Panc1 (cell line): ENCODE measurements around the gene MAPKAP1. TPM values are rescaled to one million over a fixed set of nuclear protein-coding genes. Genes with fewer than 3 reads are reported as not detected.

ENCODE experiments used
- ATAC-seq: fragments of 200-7000 bp; cut with Tn5 transposase; 2 replicates; pipeline ENCODE4 v1.9.1; 2020; ENCODE audit warnings: mild to moderate bottlenecking, moderate library complexity
- BruUV-seq: library from RNA; stranded (reverse); fragments of 400-500 nt; replicated peaks from 2 replicates; lab custom pipeline; 2021; lab: Mats Ljungman, UMichigan
- CTCF ChIA-PET: fragments of 300-600 bp; sonication (Branson Sonifier 250); formaldehyde crosslinking; loops from one replicate; lab custom pipeline; 2022; ENCODE audit warnings: antibody characterized with exemption; lab: Charles Lee
- POLR2A ChIA-PET: fragments of 300-600 bp; sonication (Branson Sonifier 250); formaldehyde crosslinking; loops from one replicate; lab custom pipeline; 2022; ENCODE audit warnings: antibody characterized with exemption; lab: Charles Lee
- DNase-seq: peaks from one replicate; pipeline ENCODE4 v3.0.0-alpha.2; 2010; ENCODE audit warnings: low read depth, low spot score
- H3K27ac ChIP-seq: 2 replicates; pipeline ENCODE4 v1.5.1; 2011; ENCODE audit warnings: mild to moderate bottlenecking, low read length, inconsistent platforms
- H3K27me3 ChIP-seq: fragments of 200-500 bp; sonication (Bioruptor generic); 2 replicates; pipeline ENCODE4 v1.6.0; 2014; ENCODE audit warnings: low read length, inconsistent platforms; ENCODE audit not compliant: control insufficient read depth, insufficient read depth
- H3K36me3 ChIP-seq: fragments of 200-500 bp; sonication (Bioruptor generic); 2 replicates; pipeline ENCODE4 v1.5.1; 2014; ENCODE audit warnings: inconsistent platforms, mild to moderate bottlenecking, low read length, moderate library complexity; ENCODE audit not compliant: control insufficient read depth, insufficient read depth
- H3K4me1 ChIP-seq: 2 replicates; pipeline ENCODE4 v1.5.1; 2011; ENCODE audit warnings: inconsistent platforms, mild to moderate bottlenecking, low read length, moderate library complexity; ENCODE audit not compliant: control insufficient read depth, insufficient read depth
- H3K4me3 ChIP-seq, 2 experiments: 2 replicates each; pipeline ENCODE4 v1.5.1; 2011 to 2012; ENCODE audit warnings: low read depth in 2 of 2, low read length in 2 of 2, mild to moderate bottlenecking in 2 of 2, inconsistent platforms in 1 of 2, moderate library complexity in 1 of 2
- H3K9me3 ChIP-seq: fragments of 200-500 bp; sonication (Bioruptor generic); 2 replicates; pipeline ENCODE4 v1.5.1; 2014; ENCODE audit warnings: low read depth, mild to moderate bottlenecking, inconsistent platforms, low read length, moderate library complexity; ENCODE audit not compliant: control insufficient read depth, insufficient read depth
- POLR2AphosphoS5 ChIP-seq: IDR thresholded peaks from 2 replicates; pipeline ENCODE4 v1.6.1; 2012; ENCODE audit warnings: mild to moderate bottlenecking, low read depth, low read length, moderate library complexity
- SIN3A ChIP-seq: IDR thresholded peaks from 2 replicates; pipeline ENCODE4 v1.6.1; 2012; ENCODE audit warnings: low read depth, mild to moderate bottlenecking, low read length, moderate library complexity, borderline replicate concordance; ENCODE audit not compliant: insufficient read depth
- TCF7L2 ChIP-seq: IDR thresholded peaks from 2 replicates; pipeline ENCODE4 v1.6.1; 2011; ENCODE audit warnings: mild to moderate bottlenecking, low read depth, low read length, inconsistent platforms
- in situ Hi-C: cut with HindIII; loops from 2 replicates; pipeline ENCODE4 v1.10.0; 2016; ENCODE audit warnings: low sequenced_read_pairs, low pct_unique_long_range_greater_than_20kb
- intact Hi-C: fragments of 100-400 bp; cut with micrococcal nuclease; formaldehyde crosslinking; loops from one replicate; pipeline ENCODE4 v1.10.0; 2022; ENCODE audit not compliant: unreplicated experiment
- total RNA-seq: library from RNA; stranded (reverse); gene quantifications from one replicate; pipeline ENCODE4 v1.2.1, GENCODE V29; 2021; ENCODE audit not compliant: unreplicated experiment
- TF ChIP-seq, protein P1 (sequence below): fragments of 450-650 bp; IDR thresholded peaks from 2 replicates; pipeline ENCODE4 v1.5.1; 2017; ENCODE audit warnings: mild to moderate bottlenecking
- TF ChIP-seq, protein P2 (sequence below), 2 experiments: IDR thresholded peaks; 2 replicates each; pipeline ENCODE4 v1.6.1; 2011 to 2012; ENCODE audit warnings: low read depth in 2 of 2, control low read depth in 1 of 2, low read length in 1 of 2, mild to moderate bottlenecking in 1 of 2, moderate library complexity in 1 of 2; ENCODE audit not compliant: insufficient read depth in 1 of 2

The MAPKAP1 gene
- total RNA-seq, 1 experiment from 2014 or later = 72.7 TPM

DNA sequence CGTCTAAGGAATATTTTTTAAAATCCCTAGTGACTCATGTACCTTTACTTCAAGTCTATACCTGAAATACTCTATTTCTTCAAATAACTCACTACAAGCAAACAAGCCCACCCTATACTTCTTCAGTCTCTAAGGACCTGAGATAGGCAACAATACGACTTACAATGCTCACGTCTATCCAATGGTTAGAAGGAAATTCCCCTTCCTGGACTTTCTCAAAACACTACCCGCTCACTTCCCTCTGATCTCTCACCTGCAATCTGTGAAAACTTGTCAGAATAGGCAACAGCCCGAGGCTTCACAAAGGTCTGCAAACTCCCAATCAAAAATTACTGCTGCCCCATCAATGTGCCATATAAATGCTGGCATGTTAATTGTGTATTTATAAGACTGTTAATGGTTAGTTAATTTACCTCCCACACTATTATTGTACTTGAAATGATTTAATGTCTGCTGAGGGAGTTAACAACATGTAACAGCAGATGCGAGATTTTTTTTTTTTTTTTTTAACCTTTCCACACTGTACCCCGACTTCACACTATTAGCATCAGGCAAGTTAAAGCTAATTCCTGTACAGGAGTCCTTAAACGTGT is 27.3 kb downstream of the MAPKAP1 start:
- intact Hi-C loops (no loop called here), in situ Hi-C loops (no loop called here)
- H3K27ac ChIP-seq = no peak overlapping the region
- BruUV-seq = TSS peak; percentile 27
- ATAC-seq = no peak
- TF ChIP-seq, protein P1, sequence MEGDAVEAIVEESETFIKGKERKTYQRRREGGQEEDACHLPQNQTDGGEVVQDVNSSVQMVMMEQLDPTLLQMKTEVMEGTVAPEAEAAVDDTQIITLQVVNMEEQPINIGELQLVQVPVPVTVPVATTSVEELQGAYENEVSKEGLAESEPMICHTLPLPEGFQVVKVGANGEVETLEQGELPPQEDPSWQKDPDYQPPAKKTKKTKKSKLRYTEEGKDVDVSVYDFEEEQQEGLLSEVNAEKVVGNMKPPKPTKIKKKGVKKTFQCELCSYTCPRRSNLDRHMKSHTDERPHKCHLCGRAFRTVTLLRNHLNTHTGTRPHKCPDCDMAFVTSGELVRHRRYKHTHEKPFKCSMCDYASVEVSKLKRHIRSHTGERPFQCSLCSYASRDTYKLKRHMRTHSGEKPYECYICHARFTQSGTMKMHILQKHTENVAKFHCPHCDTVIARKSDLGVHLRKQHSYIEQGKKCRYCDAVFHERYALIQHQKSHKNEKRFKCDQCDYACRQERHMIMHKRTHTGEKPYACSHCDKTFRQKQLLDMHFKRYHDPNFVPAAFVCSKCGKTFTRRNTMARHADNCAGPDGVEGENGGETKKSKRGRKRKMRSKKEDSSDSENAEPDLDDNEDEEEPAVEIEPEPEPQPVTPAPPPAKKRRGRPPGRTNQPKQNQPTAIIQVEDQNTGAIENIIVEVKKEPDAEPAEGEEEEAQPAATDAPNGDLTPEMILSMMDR = no peak
- TF ChIP-seq TCF7L2 (no peak), SIN3A (no peak), POLR2AphosphoS5 (no peak)
- TF ChIP-seq, protein P2, sequence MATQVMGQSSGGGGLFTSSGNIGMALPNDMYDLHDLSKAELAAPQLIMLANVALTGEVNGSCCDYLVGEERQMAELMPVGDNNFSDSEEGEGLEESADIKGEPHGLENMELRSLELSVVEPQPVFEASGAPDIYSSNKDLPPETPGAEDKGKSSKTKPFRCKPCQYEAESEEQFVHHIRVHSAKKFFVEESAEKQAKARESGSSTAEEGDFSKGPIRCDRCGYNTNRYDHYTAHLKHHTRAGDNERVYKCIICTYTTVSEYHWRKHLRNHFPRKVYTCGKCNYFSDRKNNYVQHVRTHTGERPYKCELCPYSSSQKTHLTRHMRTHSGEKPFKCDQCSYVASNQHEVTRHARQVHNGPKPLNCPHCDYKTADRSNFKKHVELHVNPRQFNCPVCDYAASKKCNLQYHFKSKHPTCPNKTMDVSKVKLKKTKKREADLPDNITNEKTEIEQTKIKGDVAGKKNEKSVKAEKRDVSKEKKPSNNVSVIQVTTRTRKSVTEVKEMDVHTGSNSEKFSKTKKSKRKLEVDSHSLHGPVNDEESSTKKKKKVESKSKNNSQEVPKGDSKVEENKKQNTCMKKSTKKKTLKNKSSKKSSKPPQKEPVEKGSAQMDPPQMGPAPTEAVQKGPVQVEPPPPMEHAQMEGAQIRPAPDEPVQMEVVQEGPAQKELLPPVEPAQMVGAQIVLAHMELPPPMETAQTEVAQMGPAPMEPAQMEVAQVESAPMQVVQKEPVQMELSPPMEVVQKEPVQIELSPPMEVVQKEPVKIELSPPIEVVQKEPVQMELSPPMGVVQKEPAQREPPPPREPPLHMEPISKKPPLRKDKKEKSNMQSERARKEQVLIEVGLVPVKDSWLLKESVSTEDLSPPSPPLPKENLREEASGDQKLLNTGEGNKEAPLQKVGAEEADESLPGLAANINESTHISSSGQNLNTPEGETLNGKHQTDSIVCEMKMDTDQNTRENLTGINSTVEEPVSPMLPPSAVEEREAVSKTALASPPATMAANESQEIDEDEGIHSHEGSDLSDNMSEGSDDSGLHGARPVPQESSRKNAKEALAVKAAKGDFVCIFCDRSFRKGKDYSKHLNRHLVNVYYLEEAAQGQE (IDR thresholded peaks at IDR 0.05; ENCODE audit: insufficient read depth in 1 of 2, low read depth in 2 of 2, low read length in 1 of 2) = no peak
- CTCF ChIA-PET = no interaction called here
- no peak overlapping the region for H3K4me3 ChIP-seq
- DNase-seq = no peak
- H3K9me3 ChIP-seq = no peaks in the 10 kb centered on the region
- H3K36me3 ChIP-seq = no peaks in the 10 kb centered on the region
- H3K4me1 ChIP-seq = peaks cover 16% of the 10 kb centered on the region
- POLR2A ChIA-PET = interaction anchor here (0.7 kb wide), 1 partner anchor 572 kb away, joined by 9 read pairs; no protein-coding TSS in a partner anchor
- no peaks in the 10 kb centered on the region for H3K27me3 ChIP-seq

DNA sequence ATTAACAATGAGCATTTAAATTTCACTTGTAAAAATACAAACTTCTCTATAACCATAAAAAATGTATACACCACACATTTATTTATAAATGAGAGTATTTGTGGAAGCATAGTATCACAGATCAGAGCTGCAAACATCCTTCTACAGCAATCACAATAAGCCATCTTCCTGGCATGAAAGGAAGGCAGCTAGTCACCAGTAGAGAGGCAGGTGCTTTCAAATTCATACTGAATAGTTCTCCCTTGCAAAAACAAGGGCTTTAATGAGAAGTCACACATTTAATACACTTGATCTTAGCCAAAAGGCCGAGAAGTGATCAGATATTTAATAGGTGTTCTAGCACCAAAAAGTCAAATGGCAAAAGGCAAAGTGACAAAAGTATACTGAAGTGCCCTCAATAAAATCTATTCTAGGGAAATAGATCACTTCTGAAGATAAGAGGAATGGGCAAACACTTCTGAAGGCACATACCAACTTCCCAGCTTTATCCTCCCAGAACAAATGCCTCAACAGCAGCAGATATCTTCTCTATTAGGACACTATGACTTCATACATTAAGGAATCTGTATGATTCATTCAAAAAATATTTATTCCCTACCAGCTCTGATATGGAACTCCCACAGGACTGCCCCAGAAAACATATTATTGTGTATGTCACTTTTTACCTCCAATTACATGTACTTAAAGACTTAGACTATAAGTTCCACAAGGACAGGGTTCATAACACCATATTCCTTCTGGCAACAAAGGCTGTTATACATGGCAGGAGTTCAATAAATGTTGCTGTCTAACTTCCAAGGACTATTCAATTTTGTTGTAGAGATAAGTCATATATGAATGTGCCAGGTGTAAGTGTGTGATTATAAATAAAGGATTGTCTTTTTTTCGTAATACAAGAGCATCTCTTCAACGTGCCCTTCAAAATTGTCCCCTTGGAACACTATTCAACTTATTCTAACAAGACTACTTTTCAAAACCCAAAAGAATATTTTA is 31.7 kb downstream of the MAPKAP1 start:
- POLR2A ChIA-PET = interaction anchor here (0.6 kb wide), 1 partner anchor 434 kb away, joined by 4 read pairs; the partner anchor contains the start of gene HSPA5
- DNase-seq = peak; percentile 54
- Histone ChIP-seq H3K27me3 (no peaks in the 10 kb centered on the region), H3K4me1 (peaks cover 16% of the 10 kb centered on the region), H3K27ac (peak overlapping the region; percentile 63; the same call in 1 of the 2 replicates), H3K9me3 (no peaks in the 10 kb centered on the region), H3K36me3 (no peaks in the 10 kb centered on the region; the same call in 1 of the 2 replicates), H3K4me3 (no peak overlapping the region)
- in situ Hi-C loops = no loop called here
- TF ChIP-seq, protein P2 (IDR thresholded peaks at IDR 0.05; ENCODE audit: insufficient read depth in 1 of 2, low read depth in 2 of 2, low read length in 1 of 2) = no peak
- intact Hi-C loops = no loop called here
- peak; percentile 96 for ATAC-seq
- CTCF ChIA-PET = no interaction called here
- no TSS peak for BruUV-seq
